HG03575 (cell line): ENCODE measurements around the gene ENTPD6.
"Not testable (repeated sequence)": the region's sequence is repeated elsewhere in the genome, so short reads cannot be mapped to it uniquely, and the experiment has no call there.

Source experiments
- ATAC-seq: cut with Tn5 transposase; IDR thresholded peaks from one replicate; pipeline ENCODE4 v1.9.1; 2021; ENCODE audit not compliant: unreplicated experiment, insufficient number of reproducible peaks, low FRiP score; ENCODE audit errors: extremely low read depth

The ENTPD6 gene

GRCh38 chr20:25184391-25184790 is 11.1 kb upstream of the ENTPD6 start:
- ATAC-seq, result not testable (repeated sequence)

DNA sequence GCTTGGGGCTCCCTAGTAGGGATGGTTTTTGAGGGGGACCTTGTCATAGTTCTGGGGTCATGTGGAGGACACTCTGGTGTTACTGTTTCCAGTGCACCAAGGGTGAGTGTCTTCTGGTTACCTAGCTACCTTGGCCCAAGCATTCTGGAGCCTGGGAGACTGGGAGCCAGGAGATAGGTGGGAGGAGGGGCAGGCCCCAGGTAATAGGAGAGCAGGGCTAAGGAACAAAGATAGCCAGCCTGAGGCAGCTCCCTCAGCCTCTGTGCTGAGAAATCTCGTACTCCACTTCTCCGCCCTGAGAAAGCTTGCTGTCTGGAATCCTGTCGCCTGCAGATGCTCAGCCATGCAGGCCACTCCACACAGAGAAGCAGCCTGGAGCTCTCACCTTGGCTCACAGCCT is 8.3 kb upstream of the ENTPD6 start:
- no peak for ATAC-seq

DNA sequence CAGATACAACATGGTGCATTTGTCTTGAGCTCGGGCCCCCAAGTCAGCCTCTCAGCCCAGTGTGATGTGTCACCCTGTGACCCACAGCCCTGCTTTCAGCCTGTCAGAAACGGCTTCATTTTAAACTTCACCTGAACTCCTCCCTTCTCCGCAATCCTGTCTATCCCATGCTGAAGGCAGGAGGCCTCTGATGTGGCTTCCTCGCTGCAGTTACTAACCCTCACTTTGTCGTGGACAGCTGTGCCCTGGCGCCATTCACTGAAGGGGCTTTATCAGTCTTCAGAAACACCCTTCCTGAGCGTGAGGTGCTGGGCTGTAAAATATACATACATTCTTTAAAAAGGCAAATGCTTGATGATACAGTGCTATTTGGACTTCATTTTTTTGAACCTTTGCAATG is 7.9 kb upstream of the ENTPD6 start:
- ATAC-seq, result no peak

DNA sequence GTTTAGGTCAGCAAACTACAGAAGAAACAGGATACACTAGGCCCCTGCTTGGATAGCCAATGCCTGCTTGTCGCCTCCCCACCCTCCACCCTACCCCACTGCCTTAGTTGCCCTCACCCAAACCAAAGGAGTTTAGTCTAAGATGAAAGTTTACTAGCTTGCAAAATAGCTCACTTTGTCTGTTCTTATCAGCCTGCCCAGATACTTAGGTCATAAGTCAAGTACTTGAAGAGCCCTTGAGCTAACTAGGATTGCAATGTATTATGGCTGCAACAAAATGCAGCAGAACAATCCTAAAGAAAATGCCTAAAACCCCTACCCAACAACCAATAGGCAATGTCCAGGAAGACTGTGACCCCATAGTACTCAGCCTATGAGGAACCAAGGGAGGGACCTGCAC is 7.3 kb upstream of the ENTPD6 start:
- no peak for ATAC-seq

DNA sequence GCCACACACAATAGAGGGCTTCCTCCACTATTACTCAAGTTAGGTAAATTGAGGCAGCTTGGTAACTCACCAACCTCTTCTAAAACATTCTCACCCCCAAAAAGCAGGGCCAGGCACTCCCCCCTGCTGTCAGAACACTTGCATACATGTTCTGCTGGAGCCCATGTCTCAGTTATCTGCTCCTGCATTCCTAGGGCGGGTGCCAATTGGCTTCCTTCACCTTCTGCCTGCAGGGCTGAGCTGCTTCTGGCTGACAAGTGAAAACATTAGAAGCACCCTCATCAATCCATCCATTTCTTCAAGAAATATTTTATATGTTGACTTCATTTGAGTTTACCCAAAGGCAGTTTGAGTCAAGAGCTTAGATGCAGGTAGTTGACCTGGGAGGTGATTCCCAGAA is 4.5 kb upstream of the ENTPD6 start:
- no peak for ATAC-seq

DNA sequence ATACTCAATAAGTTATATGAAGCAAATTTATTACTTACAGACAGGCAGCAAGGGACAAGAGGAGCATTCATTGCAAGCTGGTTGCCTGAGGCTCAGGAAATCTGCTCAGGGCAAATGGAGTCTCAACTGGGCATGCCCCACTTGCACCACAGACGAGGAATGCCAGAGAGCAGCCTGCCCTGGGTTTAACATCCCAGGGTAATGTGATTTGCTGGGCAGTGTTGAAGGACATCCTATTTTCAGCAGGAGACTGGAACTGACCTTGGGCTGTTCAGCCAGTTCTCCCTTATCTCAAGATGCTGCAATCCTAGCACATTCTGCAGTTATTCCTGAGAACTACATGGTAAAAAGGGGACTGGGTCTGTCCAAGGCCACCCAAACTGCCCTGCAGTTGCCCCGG is 3.8 kb upstream of the ENTPD6 start:
- no peak for ATAC-seq

DNA sequence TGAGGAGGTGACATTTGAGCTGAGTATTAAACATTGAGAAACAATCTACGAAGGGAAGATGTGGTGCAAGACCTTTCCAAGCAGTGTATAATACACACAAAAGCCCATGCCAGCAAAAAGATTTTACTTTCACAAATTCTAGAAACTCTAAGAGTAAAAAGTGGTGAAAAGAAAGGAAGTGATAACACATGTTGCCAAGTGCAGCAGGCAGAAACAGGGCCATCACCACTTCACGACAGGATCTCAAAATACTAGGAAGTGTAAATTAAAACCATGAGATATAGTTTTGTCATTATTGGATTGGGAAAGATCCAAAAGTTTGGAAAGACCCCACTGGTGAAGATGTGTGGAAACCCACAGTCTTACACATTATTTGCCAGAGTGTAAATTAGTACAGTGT is 1.7 kb upstream of the ENTPD6 start:
- no peak for ATAC-seq

DNA sequence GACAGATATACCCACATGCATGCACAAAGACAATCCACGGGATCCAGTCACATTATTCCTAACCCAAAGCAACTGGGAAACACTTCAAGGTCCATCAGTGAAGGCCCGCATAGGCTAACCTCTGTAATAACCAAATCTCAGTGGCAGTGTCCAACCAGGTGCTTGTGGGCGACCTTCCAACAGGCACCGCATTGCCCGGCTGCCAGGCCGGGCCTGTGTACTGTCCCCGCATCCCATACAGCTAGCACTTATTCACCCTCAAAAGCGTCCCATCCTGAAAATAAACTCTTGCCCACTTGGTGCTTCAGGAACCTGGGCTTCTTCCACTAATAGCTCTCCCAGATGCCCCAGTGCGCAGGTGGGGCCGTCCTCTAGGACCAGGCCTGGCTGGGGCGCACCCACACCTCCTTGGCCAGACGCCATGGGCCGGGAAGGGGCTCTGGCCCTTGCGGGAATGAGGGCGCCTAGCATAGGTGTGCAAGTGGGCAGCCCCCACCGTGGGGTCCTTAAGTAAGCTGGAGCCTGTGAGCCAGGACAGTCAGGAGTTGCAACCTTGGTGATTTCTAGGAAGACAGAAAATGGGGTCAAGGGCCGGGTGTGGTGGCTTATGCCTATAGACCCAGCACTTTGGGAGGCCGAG is 1.1 kb upstream of the ENTPD6 start:
- no peak for ATAC-seq

GRCh38 chr20:25195962-25196785 is 662 bp downstream of the ENTPD6 start:
- ATAC-seq, result no peak

DNA sequence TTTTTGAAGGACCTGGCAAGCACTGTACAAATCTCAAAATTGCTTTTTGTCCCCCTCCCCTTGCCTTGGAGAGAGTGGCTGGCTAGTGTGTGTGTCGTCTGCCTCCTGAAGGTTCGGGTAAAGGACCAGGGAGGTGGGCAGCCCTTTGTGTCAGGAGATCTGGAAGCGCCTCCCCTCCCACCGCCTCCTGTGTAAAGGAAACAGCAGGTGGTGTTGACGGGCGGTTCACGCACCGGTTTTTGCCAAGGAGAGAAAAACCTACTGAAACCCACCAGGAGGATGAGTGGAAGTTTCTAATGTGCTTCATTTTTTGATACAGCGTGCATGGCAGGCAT is 1.2 kb downstream of the ENTPD6 start:
- ATAC-seq, result no peak

- ATAC-seq, result no peak
Measured at GRCh38 chr20:25197183-25197869, 1.8 kb downstream of the ENTPD6 start.

DNA sequence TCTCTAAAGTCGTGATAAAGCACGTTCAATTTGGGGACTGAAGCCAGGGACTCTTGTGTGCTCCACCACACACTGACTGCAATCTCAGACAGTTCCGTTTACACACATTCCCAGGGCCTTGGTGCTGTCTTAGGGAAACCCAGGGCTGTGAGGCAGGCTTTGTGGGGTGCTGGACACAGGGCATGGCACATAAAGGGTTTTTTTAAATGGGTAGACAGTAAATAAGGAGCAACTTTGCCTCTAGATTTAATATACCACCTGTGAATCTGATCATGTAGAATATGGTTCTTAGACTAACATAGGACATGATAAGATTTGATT is 2.3 kb downstream of the ENTPD6 start:
- no peak for ATAC-seq

DNA sequence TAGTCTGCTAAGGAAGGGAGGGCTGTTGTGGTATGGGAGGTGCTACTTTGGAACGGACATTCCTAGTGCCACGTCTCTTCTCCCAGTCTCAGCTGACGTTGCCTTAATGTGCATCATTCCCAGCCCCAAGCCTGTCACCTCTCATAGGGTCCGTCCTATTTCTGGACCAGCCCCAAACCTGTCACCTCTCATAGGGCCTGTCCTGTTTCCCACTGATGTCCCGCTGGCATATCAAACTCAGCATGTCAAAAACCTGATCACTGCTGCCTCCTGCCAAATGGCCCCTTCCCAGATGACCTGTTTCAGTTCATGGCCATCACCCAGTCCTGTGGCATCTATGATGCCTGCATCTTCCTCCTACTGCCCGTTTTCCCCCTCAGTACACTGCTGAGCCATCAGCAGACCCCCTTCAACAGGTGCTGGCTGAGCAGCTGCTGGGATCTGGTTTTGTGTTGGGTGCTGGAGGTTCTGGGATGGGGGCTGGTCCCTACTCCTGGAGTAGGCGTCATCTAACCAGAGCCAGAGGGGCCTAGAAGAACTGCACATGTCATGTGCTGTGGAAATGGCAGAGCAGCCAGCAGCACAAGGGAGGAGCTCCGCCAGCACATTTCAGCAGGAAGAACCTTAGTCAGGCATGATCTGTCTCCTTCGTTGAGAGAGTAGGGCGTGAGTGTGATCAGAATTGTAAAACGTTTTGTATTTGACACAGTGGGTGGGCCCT is 3.3 kb downstream of the ENTPD6 start:
- ATAC-seq, result no peak

GRCh38 chr20:25199473-25200260 is 4.2 kb downstream of the ENTPD6 start:
- no peak for ATAC-seq

DNA sequence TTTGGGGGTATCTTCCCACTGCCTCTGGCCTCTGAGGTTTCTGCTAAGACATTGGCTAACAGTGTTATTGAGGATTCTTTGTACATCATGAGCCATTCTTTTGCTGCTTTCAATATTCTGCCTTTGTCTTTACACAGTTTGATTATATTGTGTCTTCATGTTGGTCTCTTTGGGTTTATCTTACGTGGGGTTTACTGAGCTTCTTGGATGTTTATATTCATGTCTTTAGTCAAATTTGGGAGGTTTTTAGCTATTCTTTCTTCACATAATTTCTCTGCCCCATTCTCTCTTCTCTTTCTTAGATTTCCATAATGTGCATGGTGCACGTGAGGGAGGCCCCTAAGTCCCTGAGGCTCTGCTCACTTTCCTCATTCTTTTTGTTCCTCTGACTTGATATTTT is 7.6 kb downstream of the ENTPD6 start:
- no peak for ATAC-seq

DNA sequence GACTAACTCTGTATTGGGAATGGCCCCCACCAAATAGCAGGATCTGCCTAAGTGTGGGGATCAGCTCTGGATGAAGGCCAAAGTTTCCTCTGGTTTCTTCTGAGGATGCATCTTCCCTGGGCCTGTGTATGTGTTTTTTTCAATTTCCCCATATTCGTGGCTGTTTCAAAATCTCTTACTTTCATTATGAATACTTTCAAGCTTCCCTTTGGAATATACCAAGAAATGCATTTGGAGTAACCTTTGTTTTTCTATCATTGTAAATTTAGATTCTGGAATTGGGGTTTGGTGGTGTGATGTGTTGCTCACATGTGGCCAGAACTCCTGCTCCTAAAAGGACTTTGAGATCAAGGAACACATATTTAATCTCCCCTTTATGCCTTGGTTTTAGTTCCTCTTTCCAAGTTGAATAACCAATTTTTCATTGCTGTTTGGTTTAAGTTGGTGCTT is 8.4 kb downstream of the ENTPD6 start:
- ATAC-seq, result no peak

GRCh38 chr20:25204550-25205276 is 9.2 kb downstream of the ENTPD6 start:
- no peak for ATAC-seq

GRCh38 chr20:25205277-25206062 is 10.0 kb downstream of the ENTPD6 start:
- no peak for ATAC-seq
